ENCODE data around the gene RYR3.

RYR3 gene

DNA sequence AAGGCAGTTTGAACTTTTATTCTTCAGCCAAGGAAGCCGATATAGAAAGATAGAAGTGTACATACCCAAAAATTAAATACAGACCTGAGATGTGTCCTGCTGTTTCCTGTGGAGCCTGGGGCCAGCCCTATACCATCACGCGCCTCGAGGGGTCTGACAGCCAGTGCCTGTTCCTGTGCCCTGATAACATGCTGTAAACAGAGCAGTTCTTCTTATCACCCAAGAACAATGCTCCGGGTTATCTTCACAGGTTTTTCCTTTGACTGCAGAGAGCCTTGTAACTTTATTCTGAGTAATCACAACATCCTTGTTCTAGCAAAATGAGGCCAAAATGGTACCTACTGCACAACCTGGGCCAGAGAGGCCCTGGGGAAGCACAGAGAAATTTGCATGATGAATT is 367.8 kb downstream of the RYR3 start:
- no peak for TF ChIP-seq CTCF (IDR thresholded peaks at IDR 0.05; ENCODE audit: low read depth, low read length)
- Histone ChIP-seq H3K4me3 (ENCODE audit: low read depth, low read length) (no peak overlapping the region), H3K9me3 (no peaks in the 10 kb centered on the region), H3K4me1 (peaks cover 15% of the 10 kb centered on the region), H3K27me3 (no peaks in the 10 kb centered on the region), H3K36me3 (no peaks in the 10 kb centered on the region)
- DNase-seq, result peak; percentile 48

GRCh38 chr15:33679061-33679460 is 368.3 kb downstream of the RYR3 start:
- H3K27me3 ChIP-seq, result no peaks in the 10 kb centered on the region
- no peak for DNase-seq
- peaks cover 15% of the 10 kb centered on the region for H3K4me1 ChIP-seq
- H3K36me3 ChIP-seq, result no peaks in the 10 kb centered on the region
- no peaks in the 10 kb centered on the region for H3K9me3 ChIP-seq
- H3K4me3 ChIP-seq (ENCODE audit: low read depth, low read length), result no peak overlapping the region
- TF ChIP-seq CTCF (IDR thresholded peaks at IDR 0.05; ENCODE audit: low read depth, low read length), result no peak

DNA sequence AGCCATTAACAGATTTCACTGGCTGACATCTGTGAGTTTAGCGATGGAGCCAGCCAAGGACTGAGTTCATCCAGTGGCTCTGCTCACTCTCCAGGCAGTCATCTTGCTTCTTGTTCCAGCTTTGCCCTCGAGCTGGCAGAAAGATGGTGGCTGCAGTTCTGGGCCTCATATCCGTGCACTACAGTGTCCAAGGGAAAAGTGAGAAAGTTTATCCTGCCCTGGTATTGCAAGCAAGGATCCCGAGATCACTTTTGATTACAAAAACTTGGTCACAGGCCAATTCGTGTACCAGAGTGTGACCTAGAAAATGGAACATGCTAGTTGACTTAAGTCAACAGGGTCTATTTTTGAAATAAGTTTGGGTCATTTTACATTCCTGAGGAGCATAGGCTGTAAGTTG is 369.6 kb downstream of the RYR3 start:
- peaks cover 15% of the 10 kb centered on the region for H3K4me1 ChIP-seq
- no peak for TF ChIP-seq CTCF (IDR thresholded peaks at IDR 0.05; ENCODE audit: low read depth, low read length)
- no peaks in the 10 kb centered on the region for H3K27me3 ChIP-seq
- DNase-seq, result no peak
- no peaks in the 10 kb centered on the region for H3K9me3 ChIP-seq
- no peak overlapping the region for H3K4me3 ChIP-seq (ENCODE audit: low read depth, low read length)
- no peaks in the 10 kb centered on the region for H3K36me3 ChIP-seq

DNA sequence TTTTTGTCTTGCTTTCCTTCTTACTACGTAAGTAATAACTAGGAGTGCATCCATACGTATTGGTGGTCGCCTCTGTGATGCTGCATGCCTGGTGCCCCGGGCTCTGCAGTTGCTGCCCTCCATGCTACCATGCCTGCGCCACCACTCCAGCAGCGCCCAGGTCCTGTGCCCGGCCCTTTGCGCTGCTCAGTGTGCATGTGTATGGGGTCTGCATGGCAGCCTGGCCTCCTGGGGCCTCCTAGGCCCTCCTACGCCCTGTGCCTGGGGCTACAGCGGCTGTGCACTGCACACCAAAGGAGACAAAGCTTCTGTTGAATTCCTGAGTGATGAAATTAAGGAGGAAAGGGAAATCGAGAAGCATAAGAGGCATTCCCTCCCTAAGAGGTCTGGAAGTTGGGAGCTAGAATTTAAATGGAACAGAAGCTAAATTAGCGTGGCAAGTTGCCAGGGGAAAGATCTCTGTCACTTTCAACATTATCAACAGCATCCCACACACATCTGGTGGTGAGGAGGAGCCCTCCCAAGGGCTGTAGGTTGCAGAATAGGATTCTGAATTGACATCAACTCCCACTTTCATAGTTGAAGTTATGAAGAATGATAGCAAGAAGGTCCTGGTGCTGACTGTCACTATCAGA is 382.5 kb downstream of the RYR3 start:
- H3K4me3 ChIP-seq (ENCODE audit: low read depth, low read length), result no peak overlapping the region

GRCh38 chr15:33698126-33698525 is 387.4 kb downstream of the RYR3 start:
- H3K9me3 ChIP-seq, result no peaks in the 10 kb centered on the region
- no peak overlapping the region for H3K4me3 ChIP-seq (ENCODE audit: low read depth, low read length)
- no peaks in the 10 kb centered on the region for H3K36me3 ChIP-seq
- peaks cover 7% of the 10 kb centered on the region for H3K4me1 ChIP-seq
- no peaks in the 10 kb centered on the region for H3K27me3 ChIP-seq
- DNase-seq, result no peak
- no peak for TF ChIP-seq CTCF (IDR thresholded peaks at IDR 0.05; ENCODE audit: low read depth, low read length)

More for the DNA sequence above, 382.5 kb downstream of the RYR3 start:
- Histone ChIP-seq H3K36me3 (no peaks in the 10 kb centered on the region), H3K4me1 (peaks cover 8% of the 10 kb centered on the region), H3K27me3 (no peaks in the 10 kb centered on the region), H3K9me3 (no peaks in the 10 kb centered on the region)
- TF ChIP-seq CTCF (IDR thresholded peaks at IDR 0.05; ENCODE audit: low read depth, low read length), result no peak
- DNase-seq, result peak; percentile 69

GRCh38 chr15:33699145-33699544 is 388.4 kb downstream of the RYR3 start:
- no peak for TF ChIP-seq CTCF (IDR thresholded peaks at IDR 0.05; ENCODE audit: low read depth, low read length)
- no peak overlapping the region for H3K4me3 ChIP-seq (ENCODE audit: low read depth, low read length)

More at GRCh38 chr15:33699145-33699544, 388.4 kb downstream of the RYR3 start:
- no peak for DNase-seq
- Histone ChIP-seq H3K36me3 (no peaks in the 10 kb centered on the region), H3K4me1 (no peaks in the 10 kb centered on the region), H3K27me3 (no peaks in the 10 kb centered on the region), H3K9me3 (no peaks in the 10 kb centered on the region)
